ENCODE measurements around the gene CP.

DNA sequence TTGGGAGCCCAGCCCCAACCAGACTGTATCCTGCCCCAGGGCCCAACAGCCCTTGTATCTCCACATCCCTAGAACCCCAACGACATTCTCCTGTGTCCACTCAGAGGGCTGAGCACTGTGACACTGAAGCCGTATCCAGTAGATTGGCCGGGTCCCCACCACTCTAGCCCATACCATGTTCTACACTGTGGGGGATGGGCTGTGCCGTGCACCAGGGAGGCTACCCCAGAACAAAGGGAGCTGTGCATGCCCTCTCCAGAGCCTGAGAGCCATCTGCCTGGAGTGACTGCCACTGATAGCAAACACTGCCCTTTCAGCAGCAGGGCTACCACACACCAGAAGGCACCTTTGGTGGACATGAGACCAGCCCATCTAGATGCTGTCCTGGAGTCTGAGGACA lies 37.1 kb upstream of the CP start:
- TF ChIP-seq, protein P1, sequence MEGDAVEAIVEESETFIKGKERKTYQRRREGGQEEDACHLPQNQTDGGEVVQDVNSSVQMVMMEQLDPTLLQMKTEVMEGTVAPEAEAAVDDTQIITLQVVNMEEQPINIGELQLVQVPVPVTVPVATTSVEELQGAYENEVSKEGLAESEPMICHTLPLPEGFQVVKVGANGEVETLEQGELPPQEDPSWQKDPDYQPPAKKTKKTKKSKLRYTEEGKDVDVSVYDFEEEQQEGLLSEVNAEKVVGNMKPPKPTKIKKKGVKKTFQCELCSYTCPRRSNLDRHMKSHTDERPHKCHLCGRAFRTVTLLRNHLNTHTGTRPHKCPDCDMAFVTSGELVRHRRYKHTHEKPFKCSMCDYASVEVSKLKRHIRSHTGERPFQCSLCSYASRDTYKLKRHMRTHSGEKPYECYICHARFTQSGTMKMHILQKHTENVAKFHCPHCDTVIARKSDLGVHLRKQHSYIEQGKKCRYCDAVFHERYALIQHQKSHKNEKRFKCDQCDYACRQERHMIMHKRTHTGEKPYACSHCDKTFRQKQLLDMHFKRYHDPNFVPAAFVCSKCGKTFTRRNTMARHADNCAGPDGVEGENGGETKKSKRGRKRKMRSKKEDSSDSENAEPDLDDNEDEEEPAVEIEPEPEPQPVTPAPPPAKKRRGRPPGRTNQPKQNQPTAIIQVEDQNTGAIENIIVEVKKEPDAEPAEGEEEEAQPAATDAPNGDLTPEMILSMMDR (IDR thresholded peaks at IDR 0.05 in 8 of 11, conservative IDR thresholded peaks at IDR 0.05 in 3 of 11), result no peak
- no peak for TF ChIP-seq POLR2A (IDR thresholded peaks at IDR 0.05)

Data from spleen (tissue), 7 donors.